ENCODE results near the gene MED25.
A peak's percentile ranks its signal among the peaks of the same experiment; 100 is the strongest.

Gene MED25

DNA sequence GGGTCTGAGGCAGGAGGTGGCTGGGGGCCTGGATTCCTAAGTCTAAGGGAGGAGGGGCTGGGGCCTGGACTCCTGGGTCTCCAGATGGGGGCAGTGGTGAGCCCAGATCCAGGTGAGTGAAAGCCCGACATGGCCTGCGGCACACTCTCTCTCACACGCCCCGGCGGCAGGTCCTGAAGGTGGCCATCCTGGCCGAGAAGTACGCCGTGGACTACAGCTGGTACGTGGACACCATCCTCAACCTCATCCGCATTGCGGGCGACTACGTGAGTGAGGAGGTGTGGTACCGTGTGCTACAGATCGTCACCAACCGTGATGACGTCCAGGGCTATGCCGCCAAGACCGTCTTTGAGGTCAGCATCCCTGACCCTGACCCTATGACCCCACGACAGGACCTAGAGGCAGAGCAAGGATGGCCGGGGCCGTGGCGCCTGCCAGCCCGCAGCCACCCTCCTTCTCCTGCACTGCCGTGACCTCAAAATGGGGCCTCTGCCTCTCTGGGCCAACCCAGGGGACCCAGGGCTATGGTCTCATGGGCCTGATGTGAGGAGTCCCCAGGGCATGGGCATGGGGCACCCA is 18.2 kb upstream of the MED25 start:
- DNase-seq, result no peak

- DNase-seq, result no peak
Observed at GRCh38 chr19:49800771-49801170, 17.3 kb upstream of the MED25 start.

GRCh38 chr19:49801401-49801888 is 16.6 kb upstream of the MED25 start:
- DNase-seq, result no peak

DNA sequence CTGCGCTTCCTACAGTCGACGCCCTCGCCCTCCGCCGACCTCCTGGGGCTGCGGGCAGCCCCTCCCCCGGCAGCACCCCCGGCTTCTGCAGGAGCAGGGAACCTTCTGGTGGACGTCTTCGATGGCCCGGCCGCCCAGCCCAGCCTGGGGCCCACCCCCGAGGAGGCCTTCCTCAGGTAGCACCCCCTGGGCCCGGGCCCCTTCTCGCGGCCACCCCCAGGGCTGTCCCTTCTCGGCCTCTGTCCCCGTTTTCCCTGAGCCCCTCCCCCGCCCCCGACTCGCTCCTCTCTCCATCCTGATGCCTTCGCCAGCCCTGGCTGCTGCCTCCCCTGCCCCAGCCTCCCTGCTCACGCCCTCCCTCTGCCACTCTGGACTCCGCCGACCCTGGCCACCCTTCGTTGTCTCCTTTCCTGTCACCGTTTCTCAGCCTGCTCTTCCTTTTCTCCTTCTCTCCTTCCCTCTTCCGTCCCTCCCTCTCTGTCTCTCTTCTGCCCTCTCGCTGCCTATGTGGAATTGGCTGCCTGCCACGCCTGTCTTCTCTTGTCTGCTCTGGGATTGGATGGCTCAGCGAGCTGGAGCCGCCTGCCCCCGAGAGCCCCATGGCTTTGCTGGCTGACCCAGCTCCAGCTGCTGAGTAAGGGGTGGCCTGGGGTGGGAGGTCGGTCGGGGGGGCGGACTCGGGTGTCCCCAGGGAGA is 16.0 kb upstream of the MED25 start:
- DNase-seq, result peak; percentile 91

DNA sequence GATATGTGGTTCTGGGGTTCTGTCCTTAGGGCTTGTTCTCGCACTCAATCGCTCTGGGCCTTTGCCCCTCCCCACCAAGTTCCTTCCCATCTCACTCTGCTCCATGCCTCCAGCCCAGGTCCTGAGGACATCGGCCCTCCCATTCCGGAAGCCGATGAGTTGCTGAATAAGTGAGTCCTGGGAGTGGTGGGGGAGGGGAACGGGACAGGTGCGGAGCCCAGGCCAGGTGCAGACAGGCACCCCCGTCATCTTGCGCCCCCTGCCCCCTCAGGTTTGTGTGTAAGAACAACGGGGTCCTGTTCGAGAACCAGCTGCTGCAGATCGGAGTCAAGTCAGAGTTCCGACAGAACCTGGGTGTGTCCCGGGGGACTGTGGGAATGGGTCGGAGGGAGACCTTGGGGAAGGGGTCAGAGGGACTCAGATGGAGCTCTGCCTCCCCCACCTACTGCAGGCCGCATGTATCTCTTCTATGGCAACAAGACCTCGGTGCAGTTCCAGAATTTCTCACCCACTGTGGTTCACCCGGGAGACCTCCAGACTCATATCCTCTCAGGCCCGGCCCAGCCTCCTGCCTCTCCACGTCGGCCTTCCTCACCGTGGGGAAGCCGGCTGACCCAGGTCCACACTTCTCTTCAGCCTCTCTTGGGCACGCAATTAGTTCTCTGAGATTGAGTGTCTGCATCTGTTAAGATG is 15.1 kb upstream of the MED25 start:
- DNase-seq, result no peak

DNA sequence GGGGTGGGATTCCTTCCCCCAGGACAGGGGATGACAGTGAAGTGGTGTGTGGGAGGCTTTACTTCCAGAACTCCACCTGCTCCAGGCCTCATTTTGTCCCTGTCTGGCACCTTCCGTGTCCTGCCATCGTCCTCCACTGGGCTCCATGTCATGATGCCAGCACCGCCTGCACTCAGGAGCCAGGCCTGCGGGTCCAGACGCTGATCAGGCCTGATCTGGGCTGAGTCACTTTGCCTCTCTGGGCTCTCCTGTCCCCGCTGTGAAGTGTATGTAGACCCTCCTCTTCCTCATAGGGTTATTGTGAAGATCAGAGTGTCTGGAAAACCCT is 14.6 kb upstream of the MED25 start:
- DNase-seq, result no peak

GRCh38 chr19:49805822-49806619 is 12.1 kb upstream of the MED25 start:
- DNase-seq, result no peak

DNA sequence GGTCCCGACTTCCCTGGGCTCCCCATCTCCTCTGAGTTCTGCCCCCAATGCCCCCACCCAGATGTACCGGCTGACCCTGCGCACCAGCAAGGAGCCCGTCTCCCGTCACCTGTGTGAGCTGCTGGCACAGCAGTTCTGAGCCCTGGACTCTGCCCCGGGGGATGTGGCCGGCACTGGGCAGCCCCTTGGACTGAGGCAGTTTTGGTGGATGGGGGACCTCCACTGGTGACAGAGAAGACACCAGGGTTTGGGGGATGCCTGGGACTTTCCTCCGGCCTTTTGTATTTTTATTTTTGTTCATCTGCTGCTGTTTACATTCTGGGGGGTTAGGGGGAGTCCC is 11.5 kb upstream of the MED25 start:
- no peak for DNase-seq

GRCh38 chr19:49807058-49807903 is 10.8 kb upstream of the MED25 start:
- no peak for DNase-seq

DNA sequence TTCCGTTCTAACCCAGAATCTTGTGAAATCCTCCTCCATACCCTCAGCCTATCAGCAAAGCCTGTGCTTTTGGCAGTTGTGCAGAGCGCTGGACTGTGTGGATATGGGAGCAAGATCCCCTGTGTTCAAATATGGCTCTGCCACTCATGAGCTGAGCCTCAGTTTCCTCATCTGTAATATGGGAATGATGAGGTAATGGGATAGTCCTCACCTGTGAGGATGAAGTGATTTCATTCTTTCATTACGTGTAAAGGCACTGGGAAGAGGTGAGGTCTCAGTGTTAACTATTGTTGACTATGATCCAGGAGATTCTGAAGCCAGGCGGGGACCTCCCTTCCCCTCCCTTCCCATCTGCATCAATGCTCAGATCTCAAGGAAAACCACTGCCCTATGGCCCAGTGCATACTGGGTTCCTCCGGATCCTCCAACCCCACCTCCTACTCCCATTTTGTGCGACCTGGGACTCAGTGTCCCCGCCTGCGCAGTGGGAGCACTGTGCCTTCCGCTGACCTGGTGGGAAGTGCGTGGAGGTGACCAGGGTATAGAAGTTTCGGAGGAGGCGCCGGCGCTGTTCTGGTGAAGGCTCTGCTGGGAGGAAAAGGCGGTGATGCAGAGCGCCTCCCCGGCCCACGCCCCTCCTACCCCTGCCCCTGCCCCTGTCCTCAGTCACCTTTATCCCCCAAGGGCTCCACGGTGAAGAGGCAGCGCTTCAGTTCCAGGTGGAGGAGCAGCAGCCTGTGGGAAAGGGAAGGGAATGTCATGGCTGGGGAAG is 10.0 kb upstream of the MED25 start:
- no peak for DNase-seq

DNA sequence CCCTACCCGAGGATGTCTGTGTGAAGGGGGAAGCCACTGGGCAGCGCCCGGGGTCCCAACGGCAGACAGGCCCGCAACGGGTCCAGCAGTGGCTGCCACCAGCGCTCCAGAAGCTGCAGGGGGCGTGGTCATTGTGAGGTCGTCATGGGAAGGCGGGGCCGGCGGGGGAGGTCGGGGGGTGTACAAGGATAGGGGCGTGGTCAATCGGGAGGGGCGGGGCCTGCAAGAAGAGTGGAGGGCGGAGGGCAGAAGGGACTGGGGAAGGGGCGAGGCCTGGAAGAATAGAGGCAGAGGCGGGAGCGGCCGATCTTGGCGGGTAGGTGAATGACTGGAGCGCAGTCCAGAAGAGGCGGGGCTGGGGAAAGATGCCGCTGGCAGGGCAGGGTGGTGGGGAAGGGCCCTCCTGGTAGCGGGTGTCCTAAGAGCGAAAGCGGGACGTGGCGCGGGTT is 9.4 kb upstream of the MED25 start:
- peak; percentile 93 for DNase-seq

DNA sequence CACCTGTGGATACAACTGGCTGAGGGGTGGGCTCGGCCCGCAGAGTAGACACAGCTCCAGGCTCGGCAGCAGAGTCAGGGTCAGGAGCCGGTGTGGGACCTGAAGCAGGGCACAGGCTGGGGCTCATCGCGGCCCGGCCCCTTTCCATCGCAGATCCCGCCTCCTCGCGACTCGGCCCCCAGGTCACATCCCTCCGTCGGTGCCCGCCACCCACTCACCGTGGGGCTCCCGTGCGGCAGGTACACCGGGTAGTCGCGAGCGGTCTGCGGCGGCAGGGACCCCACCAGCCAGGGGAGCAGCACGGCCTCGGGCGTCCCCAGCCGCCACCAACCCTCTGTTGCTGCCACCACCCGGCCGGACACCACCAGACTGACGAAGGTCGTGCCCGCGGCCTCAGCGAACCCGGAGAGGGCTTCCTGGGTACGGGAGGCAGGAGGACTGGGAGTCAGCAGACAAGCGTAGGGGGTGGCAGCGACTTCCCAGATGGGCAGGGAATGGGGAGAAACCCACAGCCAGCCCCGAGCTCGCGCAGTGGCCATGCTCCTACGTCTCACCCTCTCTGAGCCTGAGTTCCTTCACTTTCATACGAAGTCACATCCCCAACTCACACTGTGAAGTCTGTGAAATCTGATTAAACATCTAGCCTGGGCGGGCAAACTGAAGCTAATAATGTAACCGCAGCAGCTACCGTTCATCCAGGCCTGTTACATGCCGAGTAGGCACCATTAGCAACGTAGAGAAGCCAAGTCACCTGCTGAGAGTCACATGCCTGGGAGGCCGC is 8.7 kb upstream of the MED25 start:
- peak; percentile 66 for DNase-seq

DNA sequence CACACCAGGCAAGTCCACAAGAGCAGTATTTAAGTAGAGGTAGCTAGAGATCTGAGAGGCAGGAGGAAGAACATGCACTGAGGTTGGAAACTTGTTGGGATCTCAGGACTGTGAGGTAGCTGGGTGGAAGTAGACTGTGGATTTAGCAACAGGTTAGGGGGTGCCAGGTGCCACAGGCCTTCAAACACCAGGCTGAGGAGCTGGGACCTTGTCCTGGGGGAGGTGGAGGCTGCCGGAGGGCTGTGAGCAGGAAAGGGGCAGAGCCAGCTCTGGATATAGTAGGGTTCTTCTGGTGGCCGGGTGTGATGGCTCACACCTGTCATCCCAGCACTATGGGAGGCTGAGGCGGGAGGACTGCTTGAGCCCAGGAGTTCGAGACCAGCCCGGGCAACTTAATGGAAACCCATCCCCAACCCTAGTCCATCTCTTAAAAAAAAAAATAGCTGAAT is 8.1 kb upstream of the MED25 start:
- DNase-seq, result peak; percentile 31

DNA sequence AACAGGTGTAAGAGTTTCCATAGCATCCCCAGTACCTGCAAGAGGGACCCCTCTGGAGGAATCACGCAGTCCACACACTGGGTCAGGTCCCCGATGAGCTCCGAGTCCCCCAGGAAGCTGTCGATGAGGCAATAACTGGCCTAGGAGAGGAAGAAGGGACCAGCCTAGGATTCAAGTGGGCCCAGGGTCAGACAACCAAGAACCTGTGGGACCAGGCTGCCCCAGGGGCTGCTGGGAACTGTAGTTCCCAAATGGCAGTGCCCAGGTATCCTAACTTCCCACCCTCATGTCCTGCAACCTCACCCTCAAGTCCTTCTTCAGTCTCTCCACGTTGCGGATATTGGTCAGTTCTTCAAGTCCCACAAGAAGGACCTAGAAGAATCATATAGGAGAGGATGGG is 6.8 kb upstream of the MED25 start:
- DNase-seq, result peak; percentile 39

DNA sequence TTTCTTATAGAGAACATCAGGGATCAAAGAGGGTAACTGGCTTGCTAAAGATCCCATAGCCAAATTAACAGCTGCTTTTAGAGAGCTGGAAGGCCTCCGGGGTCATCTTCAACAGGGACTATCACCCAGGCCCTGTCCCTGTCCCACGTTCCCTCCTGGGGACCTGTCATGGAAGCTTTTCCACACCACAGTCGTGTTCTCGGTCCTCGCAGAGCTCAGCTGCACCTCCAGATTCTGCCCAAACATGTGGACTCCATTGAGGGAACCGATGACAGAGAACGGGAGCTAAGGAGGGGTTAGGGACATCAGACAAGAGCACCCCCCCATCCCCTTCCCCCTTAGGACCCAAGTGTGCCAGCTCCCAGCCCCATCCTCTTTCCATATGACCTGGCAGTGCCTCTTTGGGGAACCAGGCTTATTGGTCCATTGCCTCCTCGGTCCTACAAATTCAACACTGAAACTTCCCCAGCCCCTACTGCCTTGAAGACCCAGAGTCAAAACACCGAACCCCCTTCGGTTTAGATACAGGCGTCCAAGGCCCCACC is 5.6 kb upstream of the MED25 start:
- no peak for DNase-seq

- DNase-seq, result peak; percentile 99
Observed at GRCh38 chr19:49812997-49813861, 4.9 kb upstream of the MED25 start, which contains the start of gene FUZ. TSS of gene FUZ (minus strand) at chr19:49813292. CDS start at chr19:49813106, 186 bp downstream.

- no peak for DNase-seq
Observed at GRCh38 chr19:49814010-49814409, 4.1 kb upstream of the MED25 start.

- peak; percentile 29 for DNase-seq
Observed at GRCh38 chr19:49816590-49816989, 1.5 kb upstream of the MED25 start.

- DNase-seq, result peak; percentile 56
Observed at GRCh38 chr19:49818649-49819370, 721 bp downstream of the MED25 start.

All from left hindlimb (tissue), 1 donor.